Esophagus muscularis mucosa (tissue), 3 donors: Measurements from ENCODE around the gene CCNF.

Experiments used
- POLR2A ChIP-seq: fragments of 450-650 bp; IDR thresholded peaks from one replicate; pipeline ENCODE4 v1.6.1; 2017; ENCODE audit warnings: antibody characterized with exemption, moderate library complexity, mild to moderate bottlenecking, low read depth
- TF ChIP-seq, protein P1 (sequence below), 3 experiments: fragments of 200-600 bp in 2 of 3; fragments of 450-650 bp in 1 of 3; sonication (generic) in 2 of 3; IDR thresholded peaks; one replicate each; pipeline ENCODE4 v1.5.1; 2017 to 2019; ENCODE audit warnings: antibody characterized with exemption in 3 of 3, mild to moderate bottlenecking in 2 of 3, moderate library complexity in 1 of 3

DNA sequence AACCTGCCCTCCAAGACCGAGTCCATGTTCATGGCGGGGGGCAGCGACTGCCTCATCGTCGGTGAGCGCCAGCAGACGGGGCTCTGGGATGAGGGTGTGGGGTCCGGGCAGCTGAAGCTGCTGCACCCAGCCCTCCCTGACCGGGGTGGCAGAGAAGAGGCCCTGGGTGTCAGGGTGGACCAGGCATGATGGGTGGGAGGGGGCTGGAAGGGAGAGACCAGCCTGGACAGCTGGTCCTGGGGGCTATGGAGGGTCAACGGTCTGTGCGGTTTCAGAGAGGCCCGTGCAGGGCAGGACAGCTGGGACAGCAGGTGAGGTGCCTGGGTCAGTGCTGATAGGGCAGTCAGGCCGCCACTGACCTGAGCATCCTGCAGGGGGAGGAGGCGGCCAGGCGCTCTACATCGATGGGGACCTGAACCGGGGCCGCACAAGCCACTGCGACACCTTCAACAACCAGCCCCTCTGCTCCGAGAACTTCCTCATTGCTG is 71.2 kb downstream of the CCNF start:
- no peak for TF ChIP-seq POLR2A
- TF ChIP-seq, protein P1, sequence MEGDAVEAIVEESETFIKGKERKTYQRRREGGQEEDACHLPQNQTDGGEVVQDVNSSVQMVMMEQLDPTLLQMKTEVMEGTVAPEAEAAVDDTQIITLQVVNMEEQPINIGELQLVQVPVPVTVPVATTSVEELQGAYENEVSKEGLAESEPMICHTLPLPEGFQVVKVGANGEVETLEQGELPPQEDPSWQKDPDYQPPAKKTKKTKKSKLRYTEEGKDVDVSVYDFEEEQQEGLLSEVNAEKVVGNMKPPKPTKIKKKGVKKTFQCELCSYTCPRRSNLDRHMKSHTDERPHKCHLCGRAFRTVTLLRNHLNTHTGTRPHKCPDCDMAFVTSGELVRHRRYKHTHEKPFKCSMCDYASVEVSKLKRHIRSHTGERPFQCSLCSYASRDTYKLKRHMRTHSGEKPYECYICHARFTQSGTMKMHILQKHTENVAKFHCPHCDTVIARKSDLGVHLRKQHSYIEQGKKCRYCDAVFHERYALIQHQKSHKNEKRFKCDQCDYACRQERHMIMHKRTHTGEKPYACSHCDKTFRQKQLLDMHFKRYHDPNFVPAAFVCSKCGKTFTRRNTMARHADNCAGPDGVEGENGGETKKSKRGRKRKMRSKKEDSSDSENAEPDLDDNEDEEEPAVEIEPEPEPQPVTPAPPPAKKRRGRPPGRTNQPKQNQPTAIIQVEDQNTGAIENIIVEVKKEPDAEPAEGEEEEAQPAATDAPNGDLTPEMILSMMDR (IDR thresholded peaks at IDR 0.05), result no peak
